ENCODE data around the gene SKA3. TPM values are rescaled to one million over a fixed set of nuclear protein-coding genes. Genes with fewer than 3 reads are reported as not detected.
"Not testable (repeated sequence)": the region's sequence is repeated elsewhere in the genome, so short reads cannot be mapped to it uniquely, and the experiment has no call there.

Gene SKA3
- total RNA-seq (2014; rRNA removed; shearing (Covaris generic)), result 29.7 and 40.3 TPM in 2 replicates

DNA sequence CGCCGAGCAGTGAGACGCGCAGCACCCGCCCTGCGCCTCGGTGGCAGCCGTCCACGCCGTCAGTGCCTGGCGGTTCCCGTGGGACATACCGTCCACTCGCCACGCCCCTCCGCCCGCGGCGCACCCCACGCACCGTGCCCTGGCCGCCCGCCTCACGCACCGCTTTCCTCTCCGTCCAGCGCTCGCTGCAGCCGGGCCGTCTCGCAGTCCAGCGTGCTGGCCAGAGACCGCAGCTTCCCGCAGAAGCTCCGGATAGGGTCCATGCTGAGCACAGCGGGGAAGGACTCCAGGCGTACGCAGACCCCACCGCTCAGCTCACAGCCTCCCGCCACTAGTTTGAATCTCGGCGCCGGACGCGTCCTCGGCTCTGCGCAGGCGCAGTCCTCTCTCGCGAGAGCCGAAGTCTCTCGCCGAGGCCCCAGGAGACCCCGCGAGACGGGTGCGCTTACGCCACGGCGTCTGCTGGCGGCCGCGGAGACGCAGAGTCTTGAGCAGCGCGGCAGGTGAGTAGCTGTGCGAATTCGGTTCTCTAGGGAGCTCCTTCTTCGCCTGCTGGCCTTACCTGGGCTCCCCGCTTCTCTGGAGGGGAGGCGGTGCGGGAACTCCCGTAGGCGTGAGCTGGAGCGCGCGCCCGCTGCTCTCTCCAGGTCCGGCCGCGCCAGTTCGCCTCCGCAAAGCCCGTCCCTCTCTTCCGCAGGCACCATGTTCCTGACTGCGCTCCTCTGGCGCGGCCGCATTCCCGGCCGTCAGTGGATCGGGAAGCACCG, at the start of gene SKA3, which contains the start of gene MRPL57:
TSS of gene SKA3 (minus strand) at position 338 of the 767 bp plus-strand sequence. CDS start at position 263, 75 bp downstream.
TSS of gene MRPL57 (plus strand) at position 444 of the 767 bp plus-strand sequence. CDS start at position 703, 259 bp downstream.
- DNase-seq (ENCODE audit: low read depth), result peak; percentile 90

DNA sequence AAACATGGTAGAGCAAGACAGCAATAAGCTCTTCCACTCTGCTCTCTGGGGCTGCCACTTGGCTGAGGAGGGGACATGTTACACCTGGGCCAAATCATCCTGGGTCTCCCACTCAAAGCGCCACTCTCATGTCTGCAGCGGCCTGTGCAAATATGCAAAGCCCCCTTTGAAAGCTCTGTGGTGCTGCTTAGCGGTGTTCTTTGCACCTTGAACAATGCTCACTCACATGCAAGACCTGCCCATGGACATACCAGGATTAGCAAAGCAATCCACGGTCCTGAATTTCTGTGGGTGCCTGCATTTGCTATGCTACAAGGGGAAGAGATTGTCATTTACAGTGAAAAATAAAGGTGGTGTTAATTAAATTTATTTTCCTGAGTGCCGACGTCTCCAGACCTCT, 48.7 kb upstream of the SKA3 start:
- no peak for DNase-seq (ENCODE audit: low read depth)

DNA sequence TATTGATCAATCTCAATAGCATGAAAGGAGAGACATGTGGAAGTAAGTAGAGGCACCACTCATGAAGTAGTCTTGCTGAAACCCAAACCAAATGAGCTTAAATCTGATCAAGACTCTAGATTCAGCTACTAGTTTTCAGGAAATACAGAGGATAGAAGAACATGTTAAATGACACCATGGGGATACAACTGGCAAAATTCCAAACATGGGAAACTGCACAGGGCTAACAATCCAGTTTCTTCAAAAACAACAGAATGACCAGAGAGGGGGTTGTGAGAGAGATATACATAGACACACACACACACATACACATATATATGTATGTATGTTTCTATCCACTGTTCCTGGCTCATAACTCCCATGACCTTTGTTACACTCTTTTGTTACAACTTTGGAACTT, 44.9 kb upstream of the SKA3 start:
- no peak for DNase-seq (ENCODE audit: low read depth)

DNA sequence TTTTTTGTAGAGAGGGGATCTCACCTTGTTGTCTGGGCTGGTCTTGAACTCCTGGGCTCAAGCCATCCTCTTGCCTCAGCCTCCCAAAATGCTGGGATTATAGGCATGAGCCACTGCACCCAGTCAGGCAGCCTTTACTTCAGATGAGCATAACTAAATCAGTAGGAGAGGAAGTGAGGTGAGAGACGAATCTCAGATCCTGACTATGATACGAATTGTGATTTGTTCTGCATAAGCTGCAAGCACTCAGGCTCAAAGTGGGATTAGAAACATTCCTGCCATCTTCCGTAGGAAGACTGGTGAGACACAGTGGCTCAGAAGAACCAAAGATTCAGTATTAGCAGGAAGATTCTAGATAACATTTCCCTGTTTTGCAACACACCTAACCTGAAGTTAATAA, 43.4 kb upstream of the SKA3 start:
- not testable (repeated sequence) for DNase-seq (ENCODE audit: low read depth)

DNA sequence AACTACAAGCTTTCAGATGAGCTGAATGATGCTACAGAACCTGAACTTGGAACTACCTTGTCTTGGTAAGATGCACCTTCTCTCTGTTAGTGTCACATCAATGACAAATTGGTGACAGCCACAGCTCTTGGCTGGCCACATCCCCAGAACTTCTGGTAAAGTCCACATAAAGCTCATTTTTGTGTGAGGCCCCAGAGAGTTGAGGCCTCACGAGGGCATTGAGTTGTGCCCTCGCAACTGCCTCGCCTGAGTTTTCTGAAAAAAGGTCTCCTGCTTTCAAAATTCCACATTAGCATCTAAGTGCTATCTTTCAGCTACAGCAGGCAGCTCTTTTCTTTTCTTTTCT, 42.7 kb upstream of the SKA3 start:
- no peak for DNase-seq (ENCODE audit: low read depth)

DNA sequence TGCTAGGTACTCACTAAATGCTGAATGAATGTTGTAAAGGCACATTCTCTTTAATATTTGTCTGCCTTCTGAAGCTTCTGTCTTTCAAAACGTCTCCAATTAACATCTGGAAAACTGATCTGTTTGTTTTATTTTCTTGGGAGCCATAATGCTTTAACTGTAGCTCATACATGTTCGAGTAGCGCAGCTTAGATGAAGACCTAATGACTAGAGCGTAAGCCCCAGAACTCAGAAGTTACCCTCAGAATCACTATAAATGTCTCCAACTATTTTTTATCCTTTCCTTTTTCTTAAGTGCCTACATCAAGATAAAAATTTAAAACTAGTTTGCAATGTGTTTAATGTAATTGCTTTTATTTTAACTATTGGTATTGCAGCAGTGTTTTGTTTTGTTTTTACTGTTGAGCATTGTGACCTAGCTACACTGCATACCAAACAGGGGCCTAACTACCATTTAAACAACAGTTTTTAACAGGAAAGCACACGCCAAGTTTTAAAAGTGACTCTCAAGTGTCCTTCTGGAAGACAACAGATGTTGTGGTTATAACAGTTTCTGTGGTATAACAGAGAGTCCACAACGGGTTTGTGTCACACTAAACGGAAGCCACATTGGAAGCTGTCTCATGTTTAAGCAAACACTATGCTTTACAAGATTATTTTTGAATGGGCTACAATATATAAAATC, 42.1 kb upstream of the SKA3 start:
- peak; percentile 12 for DNase-seq (ENCODE audit: low read depth)

DNA sequence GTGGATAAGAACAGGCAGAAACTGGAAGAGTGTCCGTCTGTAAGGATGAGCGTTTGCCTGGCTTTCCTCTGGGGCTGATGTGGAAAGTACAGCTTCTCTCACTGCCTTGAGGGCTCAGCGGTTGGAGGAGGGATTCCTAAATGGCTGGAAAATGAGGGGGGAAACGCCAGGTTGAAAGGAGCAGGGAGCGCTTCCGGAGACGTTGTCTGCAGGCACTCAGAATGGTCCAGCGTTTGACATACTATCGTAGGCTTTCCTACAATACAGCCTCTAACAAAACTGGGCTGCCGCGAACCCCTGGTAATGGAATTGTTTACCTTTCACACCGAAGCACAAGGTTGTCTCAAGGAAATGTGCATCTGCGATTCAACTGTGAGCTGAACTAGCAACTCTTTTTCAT, 40.0 kb upstream of the SKA3 start:
- no peak for DNase-seq (ENCODE audit: low read depth)

DNA sequence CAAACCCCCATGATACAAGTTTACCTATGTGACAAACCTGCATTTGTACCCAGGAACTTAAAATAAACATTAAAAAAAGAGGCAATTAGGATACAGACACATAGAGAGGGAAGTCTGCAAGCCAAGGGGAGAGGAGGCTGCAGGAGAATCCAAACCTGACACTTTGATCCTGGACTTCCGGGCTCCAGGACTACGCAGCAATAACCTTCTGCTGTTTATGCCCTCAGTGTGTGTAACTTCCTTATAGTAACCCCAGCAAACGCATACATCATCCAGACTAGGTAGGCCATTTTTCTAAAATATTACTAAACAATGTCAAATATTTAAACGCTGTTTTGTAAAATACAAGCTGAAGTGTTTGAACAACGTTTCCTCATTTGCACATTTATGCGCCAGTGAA, 39.1 kb upstream of the SKA3 start:
- not testable (repeated sequence) for DNase-seq (ENCODE audit: low read depth)

DNA sequence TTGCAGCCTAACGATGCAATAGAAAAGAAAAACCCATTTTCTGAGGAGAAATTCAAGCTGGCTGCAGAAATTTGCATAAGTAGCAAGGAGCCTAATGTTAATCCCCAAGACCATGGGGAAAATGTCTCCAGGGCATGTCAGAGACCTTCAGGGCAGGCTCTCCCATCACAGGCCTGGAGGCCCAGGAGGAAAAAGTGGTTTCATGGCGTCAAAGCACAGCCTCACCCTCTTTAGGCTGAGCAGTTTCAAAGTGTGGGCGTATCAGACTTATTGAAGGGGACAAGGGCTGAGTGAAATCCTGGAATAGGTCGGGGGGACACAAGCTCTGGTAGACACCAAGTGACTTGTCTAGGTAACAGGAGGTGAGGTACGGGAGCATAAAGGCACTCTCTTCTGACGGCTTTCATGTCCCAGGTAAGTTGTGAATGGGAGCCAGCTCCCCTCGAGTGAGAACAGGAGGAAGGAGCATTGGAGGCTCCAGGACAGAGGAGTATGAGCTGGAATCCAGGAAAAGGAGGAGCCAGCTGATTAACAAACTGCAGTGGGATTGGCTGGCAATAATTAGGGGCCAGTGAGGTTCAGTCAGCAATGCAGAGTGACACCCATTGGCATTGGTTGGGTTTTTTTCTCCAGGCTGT, 35.9 kb upstream of the SKA3 start:
- no peak for DNase-seq (ENCODE audit: low read depth)

DNA sequence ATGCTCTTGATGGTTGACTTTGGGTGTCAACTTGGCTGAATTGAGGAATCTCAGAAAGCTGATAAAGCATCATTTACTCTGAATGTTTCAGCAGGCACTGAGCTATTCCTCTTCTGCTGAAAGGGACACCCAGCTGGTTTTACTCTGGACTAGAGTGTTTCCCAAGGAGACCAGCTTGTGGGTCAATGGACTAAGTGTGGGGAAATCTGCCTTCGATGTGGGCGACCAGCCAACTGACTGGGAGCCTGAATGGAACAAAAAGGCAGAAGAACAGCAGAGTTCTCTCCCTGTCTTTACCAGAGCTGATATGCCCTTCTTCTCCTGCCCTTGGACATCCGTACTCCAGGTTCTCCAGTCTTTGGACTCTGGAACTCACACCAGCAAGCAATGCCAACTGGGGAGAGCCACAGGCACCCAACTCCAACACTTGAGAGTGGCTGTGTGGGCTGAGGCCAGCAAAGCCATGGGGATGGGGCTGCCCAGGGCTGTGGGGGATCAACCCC, 32.4 kb upstream of the SKA3 start:
- DNase-seq (ENCODE audit: low read depth), result no peak

DNA sequence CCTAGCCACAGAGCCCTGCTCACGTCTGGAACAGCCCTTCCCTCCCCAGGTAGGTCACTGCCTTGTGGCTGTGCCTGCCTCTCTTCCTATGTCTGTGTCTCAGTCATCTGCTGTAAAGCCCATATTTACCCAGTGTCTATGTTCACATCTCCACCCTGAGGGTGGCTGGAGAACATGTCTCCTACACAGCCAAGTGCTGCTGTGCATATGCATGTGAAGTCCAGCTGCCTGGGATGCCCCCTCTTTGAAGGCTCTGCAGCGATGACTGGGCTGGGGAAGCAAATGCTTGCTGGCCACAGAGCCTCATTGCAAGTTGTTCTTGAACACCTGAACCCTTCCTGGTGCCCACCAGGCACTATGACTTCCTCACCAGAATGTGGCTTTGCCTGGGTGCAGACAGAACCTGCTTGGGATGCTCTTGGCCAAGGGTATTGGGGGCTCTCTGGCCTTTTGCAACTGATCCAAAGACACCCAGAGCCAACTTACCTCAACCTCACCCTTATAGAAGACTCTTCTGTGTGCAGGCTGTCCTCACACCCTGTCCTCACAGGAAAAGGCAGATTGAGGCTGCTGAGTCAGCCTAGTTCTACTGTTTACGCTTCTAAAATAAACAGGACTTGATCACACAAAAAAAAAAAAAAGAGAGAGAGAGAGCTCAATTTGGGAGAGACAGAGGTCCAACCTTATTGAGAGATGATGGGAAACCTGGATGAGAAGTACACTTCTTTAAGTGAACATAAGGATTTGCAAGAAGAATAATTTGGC, 26.6 kb upstream of the SKA3 start:
- DNase-seq (ENCODE audit: low read depth), result no peak

DNA sequence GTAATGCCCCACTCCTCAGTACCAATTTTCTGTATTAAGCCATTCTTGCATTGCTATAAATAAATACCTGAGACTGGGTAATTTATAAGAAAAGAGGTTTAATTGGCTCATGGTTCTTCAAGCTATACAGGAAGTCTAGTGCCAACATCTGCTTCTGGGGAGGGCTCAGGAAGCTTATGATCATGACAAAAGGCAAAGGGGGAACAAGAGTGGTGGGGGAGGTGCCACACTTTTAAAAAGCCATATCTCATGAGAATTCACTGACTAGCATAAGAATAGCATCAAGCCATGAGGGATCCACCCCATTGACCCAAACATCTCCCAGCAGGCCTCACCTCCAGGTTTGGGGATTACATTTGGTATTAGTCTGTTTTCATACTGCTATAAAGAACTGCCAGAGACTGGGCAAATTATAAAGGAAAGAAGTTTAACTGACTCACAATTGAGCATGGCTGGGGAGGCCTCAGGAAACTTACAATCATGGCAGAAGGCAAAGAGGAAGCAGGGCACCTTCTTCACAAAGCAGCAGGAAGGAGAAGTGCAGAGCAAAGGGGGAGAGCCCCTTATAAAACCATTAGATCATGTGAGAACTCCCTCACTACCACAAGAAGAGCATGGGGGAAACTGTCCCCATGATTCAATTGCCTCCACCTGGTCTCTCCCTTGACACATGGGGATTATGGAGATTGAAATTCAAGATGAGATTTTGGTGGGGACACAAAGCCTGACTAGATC, 25.3 kb upstream of the SKA3 start:
- not testable (repeated sequence) for DNase-seq (ENCODE audit: low read depth)

DNA sequence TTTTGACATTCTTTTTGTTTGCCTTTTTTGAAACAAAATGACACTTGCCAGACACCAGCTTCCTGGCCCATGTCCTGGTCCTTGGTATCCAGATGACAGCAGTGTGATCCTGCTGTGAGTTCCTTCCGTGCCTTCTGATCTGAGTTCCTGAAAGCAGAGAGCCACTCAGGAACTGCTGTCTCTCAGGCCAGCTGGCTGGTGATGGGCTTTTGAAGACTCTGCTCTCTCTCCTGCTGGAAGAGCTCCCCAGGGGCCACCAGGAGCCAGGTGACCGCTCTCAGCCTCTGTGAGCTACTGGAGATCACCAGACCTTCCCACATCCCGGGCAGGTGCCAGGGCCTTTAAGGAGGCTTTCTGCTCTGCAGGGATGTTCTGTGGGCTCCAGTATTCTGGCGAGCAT, 22.0 kb upstream of the SKA3 start:
- DNase-seq (ENCODE audit: low read depth), result not testable (repeated sequence)

DNA sequence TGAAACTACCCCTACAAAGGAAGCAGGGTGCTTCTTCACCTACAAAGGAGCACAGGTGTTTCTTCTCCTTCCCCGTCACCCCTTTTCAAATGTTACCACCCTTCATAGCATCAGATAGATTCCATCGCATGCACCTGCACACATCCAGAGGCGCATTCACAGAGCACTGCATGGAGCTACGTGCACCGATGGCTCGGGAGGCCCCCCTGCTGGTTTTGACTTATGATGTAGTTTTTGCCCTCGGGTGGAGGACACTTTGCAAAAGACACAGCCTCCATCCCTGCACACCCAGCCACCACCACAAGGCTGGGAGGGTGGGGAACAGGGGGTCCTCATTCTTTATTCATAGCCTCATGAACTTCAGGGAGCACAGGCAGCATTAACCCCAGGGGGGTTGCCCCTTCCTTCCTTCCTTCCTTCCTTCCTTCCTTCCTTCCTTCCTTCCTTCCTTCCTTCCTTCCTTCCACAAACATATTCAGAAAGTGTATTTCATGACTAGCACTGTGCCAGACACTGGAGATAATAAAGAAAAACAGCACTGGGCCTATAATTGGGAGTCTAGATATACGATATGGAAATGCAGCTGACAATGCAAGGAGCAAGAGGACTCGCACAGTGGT, 21.4 kb upstream of the SKA3 start:
- not testable (repeated sequence) for DNase-seq (ENCODE audit: low read depth)

DNA sequence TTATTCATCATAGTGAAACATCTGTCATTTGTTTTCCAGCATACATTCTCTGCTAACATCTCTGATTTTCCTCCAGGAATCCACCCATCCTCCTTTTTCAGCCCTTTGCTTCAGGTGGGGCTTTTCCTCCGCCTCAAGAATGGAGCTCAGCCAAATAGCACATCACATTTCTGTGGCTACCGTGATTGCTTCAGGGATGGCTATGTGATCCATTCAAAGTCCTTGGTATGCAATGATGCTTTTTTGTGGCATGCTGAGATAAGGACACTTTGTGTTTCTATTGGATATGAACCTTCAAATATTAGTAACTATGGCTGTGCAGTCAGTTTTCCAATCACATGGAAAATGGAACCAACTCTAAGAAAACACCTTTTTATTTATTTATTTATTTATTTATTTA, 18.4 kb upstream of the SKA3 start:
- not testable (repeated sequence) for DNase-seq (ENCODE audit: low read depth)

DNA sequence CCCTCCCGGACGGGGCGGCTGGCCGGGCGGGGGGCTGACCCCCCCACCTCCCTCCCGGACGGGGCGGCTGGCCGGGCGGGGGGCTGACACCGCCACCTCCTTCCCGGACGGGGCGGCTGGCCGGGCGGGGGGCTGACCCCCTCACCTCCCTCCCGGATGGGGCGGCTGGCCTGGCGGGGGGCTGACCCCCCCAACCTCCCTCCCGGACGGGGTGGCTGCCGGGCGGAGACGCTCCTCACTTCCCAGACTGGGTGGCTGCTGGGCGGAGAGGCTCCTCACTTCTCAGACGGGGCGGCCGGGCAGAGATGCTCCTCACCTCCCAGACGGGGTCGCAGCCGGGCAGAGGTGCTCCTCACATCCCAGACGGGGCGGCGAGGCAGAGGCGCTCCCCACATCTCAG, 10.1 kb upstream of the SKA3 start:
- not testable (repeated sequence) for DNase-seq (ENCODE audit: low read depth)

DNA sequence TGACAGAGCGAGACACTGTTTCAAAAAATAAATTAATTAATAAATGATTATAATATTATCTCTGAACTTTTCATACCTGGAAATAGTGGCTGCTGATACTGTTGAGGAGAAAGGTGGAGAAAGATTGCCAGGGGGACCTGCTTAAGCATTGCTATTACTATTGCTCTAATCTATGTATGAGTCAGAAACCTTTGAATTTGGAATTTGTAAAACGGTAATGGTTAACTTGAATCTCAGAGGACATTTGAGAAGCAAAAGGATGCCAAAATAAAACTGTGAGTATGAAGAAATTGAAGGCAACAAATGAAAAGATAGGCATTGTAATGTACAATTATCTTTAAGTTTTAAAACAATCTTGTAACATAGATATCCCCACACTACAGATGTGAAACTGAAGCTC, 5.3 kb upstream of the SKA3 start:
- no peak for DNase-seq (ENCODE audit: low read depth)

DNA sequence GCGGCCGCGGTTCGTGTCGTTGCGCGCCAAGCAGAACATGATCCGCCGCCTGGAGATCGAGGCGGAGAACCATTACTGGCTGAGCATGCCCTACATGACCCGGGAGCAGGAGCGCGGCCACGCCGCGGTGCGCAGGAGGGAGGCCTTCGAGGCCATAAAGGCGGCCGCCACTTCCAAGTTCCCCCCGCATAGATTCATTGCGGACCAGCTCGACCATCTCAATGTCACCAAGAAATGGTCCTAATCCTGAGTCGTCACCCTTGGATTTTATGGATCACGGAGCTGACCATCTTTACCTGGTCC, 581 bp upstream of the SKA3 start:
- no peak for DNase-seq (ENCODE audit: low read depth)

DNA sequence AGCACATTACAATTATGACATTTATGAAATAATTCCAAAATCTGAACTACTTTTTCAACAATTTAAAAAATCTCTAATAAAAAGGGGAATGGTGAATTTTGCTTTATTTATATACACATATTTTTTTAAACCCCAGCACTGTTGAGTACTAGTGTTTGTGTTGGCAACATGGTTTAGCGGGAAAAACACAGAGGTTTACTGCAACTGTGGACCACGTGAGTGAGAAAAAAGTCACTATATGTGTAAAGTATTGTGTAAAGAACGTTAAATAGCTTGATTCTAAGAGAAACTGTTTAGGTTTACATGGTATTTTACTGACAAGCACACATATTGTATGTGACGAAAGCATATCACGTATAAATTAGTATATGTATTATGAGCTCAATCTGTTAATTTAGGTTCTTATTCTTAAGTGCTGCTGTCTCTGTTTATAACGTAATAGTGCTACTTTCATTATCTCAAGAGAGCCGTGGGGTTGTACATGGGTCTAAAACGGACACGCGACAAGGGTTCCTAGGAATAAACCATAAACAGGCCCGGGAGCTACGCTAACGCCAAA, 617 bp downstream of the SKA3 start:
- peak; percentile 39 for DNase-seq (ENCODE audit: low read depth)

DNA sequence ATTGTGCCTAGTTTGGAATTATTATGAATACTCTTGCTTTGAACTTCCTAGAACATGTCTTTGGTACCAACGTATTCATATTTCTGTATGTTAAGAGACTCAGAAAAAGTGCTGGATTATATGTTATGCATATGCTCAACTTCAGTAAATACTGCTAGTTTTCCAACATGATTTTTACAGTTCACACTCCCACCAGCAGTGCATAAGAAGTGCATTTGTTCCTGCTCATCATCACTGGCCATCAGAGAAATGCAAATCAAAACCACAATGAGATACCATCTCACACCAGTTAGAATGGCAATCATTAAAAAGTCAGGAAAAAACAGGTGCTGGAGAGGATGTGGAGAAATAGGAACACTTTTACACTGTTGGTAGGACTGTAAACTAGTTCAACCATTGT, 2.6 kb downstream of the SKA3 start:
- DNase-seq (ENCODE audit: low read depth), result not testable (repeated sequence)

DNA sequence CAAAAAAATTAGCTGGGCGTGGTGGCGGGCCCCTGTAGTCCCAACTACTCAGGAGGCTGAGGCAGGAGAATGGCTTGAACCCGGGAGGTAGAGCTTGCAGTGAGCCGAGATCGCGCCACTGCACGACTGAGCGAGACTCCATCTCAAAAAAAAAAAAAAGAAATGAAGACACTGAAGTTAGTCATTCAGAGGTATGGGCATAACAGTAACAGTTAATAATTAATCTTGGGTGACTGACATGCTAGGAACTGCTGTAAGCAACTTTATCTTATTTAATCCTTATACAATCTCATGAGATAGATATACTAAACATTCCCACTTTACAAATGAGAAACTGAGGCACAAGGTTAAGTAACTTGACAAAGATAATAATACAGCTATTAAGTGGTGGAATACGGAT, 4.9 kb downstream of the SKA3 start:
- DNase-seq (ENCODE audit: low read depth), result no peak
